HG03575 (cell line): ENCODE measurements around the gene TEKT4.
"Not testable (repeated sequence)": the region's sequence is repeated elsewhere in the genome, so short reads cannot be mapped to it uniquely, and the experiment has no call there.

Source experiments
- ATAC-seq: cut with Tn5 transposase; IDR thresholded peaks from one replicate; pipeline ENCODE4 v1.9.1; 2021; ENCODE audit not compliant: unreplicated experiment, insufficient number of reproducible peaks, low FRiP score; ENCODE audit errors: extremely low read depth

Gene TEKT4

GRCh38 chr2:94871226-94872087 is at the start of gene TEKT4:
TEKT4 (plus strand) TSS chr2:94871430; CDS start chr2:94871580, 150 bp downstream.
- no peak for ATAC-seq

GRCh38 chr2:94839224-94839623 is 32.0 kb upstream of the TEKT4 start:
- ATAC-seq = not testable (repeated sequence)

- not testable (repeated sequence) for ATAC-seq
These were observed 14.4 kb upstream of the TEKT4 start for GRCh38 chr2:94856856-94857255.

- ATAC-seq = not testable (repeated sequence)
These were observed 13.7 kb upstream of the TEKT4 start for GRCh38 chr2:94857367-94858162.

- ATAC-seq = not testable (repeated sequence)
These were observed 12.9 kb upstream of the TEKT4 start for GRCh38 chr2:94858163-94858888.

- no peak for ATAC-seq
These were observed 9.7 kb upstream of the TEKT4 start for GRCh38 chr2:94861308-94862152.

- ATAC-seq = not testable (repeated sequence)
These were observed 8.3 kb upstream of the TEKT4 start for GRCh38 chr2:94862903-94863302.

GRCh38 chr2:94869131-94869530 is 2.1 kb upstream of the TEKT4 start:
- no peak for ATAC-seq

GRCh38 chr2:94869552-94870439 is 1.4 kb upstream of the TEKT4 start:
- no peak for ATAC-seq

- ATAC-seq = no peak
These were observed 597 bp upstream of the TEKT4 start for GRCh38 chr2:94870440-94871225.

- ATAC-seq = no peak
These were observed 923 bp downstream of the TEKT4 start for GRCh38 chr2:94872088-94872618.

GRCh38 chr2:94872676-94873361 is 1.6 kb downstream of the TEKT4 start:
- no peak for ATAC-seq

GRCh38 chr2:94873362-94874276 is 2.4 kb downstream of the TEKT4 start:
- no peak for ATAC-seq

GRCh38 chr2:94874277-94874997 is 3.2 kb downstream of the TEKT4 start:
- ATAC-seq = no peak
